ENCODE measurements around the gene CDX4.

CDX4 gene

GRCh38 chrX:73446831-73447230, at the start of gene CDX4:
TSS of gene CDX4 (plus strand) at chrX:73447053. CDS start at chrX:73447254, 201 bp downstream.
- H3K36me3 ChIP-seq (ENCODE audit: insufficient read depth, low read length), result no peaks in the 10 kb centered on the region
- H3K9ac ChIP-seq (ENCODE audit: low read depth, low read length, poor library complexity, severe bottlenecking), result no peak within 1 kb of the TSS
- no peaks in the 10 kb centered on the region for H3K4me1 ChIP-seq (ENCODE audit: insufficient read depth, low read length, poor library complexity, severe bottlenecking)
- no peak within 1 kb of the TSS for H3K4me2 ChIP-seq (ENCODE audit: low read depth, low read length, poor library complexity, severe bottlenecking)
- no peak within 1 kb of the TSS for H2AFZ ChIP-seq (ENCODE audit: low read length)
- H4K20me1 ChIP-seq (ENCODE audit: insufficient read depth, low read length, poor library complexity, severe bottlenecking), result no peaks in the 10 kb centered on the region
- TF ChIP-seq CTCF (conservative IDR thresholded peaks at IDR 0.05; ENCODE audit: low read length) (no peak), EZH2phosphoT487 (IDR thresholded peaks at IDR 0.05; ENCODE audit: borderline replicate concordance) (no peak)
- no peaks in the 10 kb centered on the region for H3K9me2 ChIP-seq (replicated peaks; ENCODE audit: low read depth, low read length)
- no peaks in the 10 kb centered on the region for H3K79me2 ChIP-seq (ENCODE audit: insufficient read depth, low read length)
- H3F3A ChIP-seq (ENCODE audit: low read depth), result no peaks in the 10 kb centered on the region
- no peaks in the 10 kb centered on the region for H3K9me3 ChIP-seq (ENCODE audit: insufficient read depth, low read depth, low read length)
- H3K27me3 ChIP-seq (ENCODE audit: insufficient read depth, low read length, poor library complexity, severe bottlenecking), result no peaks in the 10 kb centered on the region
- H3K4me3 ChIP-seq (ENCODE audit: low read length, poor library complexity, severe bottlenecking), result no peak within 1 kb of the TSS

- no peaks in the 10 kb centered on the region for H3K27me3 ChIP-seq (ENCODE audit: insufficient read depth, low read length, poor library complexity, severe bottlenecking)
- H3K9me3 ChIP-seq (ENCODE audit: insufficient read depth, low read depth, low read length), result no peaks in the 10 kb centered on the region
- no peaks in the 10 kb centered on the region for H3K4me1 ChIP-seq (ENCODE audit: insufficient read depth, low read length, poor library complexity, severe bottlenecking)
- H3K36me3 ChIP-seq (ENCODE audit: insufficient read depth, low read length), result no peaks in the 10 kb centered on the region
- H3K4me3 ChIP-seq (ENCODE audit: low read length, poor library complexity, severe bottlenecking), result no peak overlapping the region
- H3K4me2 ChIP-seq (ENCODE audit: low read depth, low read length, poor library complexity, severe bottlenecking), result no peak overlapping the region
- H3K9me2 ChIP-seq (replicated peaks; ENCODE audit: low read depth, low read length), result no peaks in the 10 kb centered on the region
- no peak overlapping the region for H2AFZ ChIP-seq (ENCODE audit: low read length)
- no peaks in the 10 kb centered on the region for H3F3A ChIP-seq (ENCODE audit: low read depth)
- no peak overlapping the region for H3K9ac ChIP-seq (ENCODE audit: low read depth, low read length, poor library complexity, severe bottlenecking)
- no peak for TF ChIP-seq EZH2phosphoT487 (IDR thresholded peaks at IDR 0.05; ENCODE audit: borderline replicate concordance)
- H4K20me1 ChIP-seq (ENCODE audit: insufficient read depth, low read length, poor library complexity, severe bottlenecking), result no peaks in the 10 kb centered on the region
- H3K79me2 ChIP-seq (ENCODE audit: insufficient read depth, low read length), result no peaks in the 10 kb centered on the region
Measured at GRCh38 chrX:73398185-73398914, 48.5 kb upstream of the CDX4 start.

- H3F3A ChIP-seq (ENCODE audit: low read depth), result no peaks in the 10 kb centered on the region
- no peaks in the 10 kb centered on the region for H3K36me3 ChIP-seq (ENCODE audit: insufficient read depth, low read length)
- no peak overlapping the region for H3K4me3 ChIP-seq (ENCODE audit: low read length, poor library complexity, severe bottlenecking)
- no peaks in the 10 kb centered on the region for H3K4me1 ChIP-seq (ENCODE audit: insufficient read depth, low read length, poor library complexity, severe bottlenecking)
- no peak for TF ChIP-seq EZH2phosphoT487 (IDR thresholded peaks at IDR 0.05; ENCODE audit: borderline replicate concordance)
- TF ChIP-seq CTCF (conservative IDR thresholded peaks at IDR 0.05; ENCODE audit: low read length), result no peak
- H3K27me3 ChIP-seq (ENCODE audit: insufficient read depth, low read length, poor library complexity, severe bottlenecking), result no peaks in the 10 kb centered on the region
- no peaks in the 10 kb centered on the region for H3K9me3 ChIP-seq (ENCODE audit: insufficient read depth, low read depth, low read length)
- H2AFZ ChIP-seq (ENCODE audit: low read length), result no peak overlapping the region
- H3K9me2 ChIP-seq (replicated peaks; ENCODE audit: low read depth, low read length), result no peaks in the 10 kb centered on the region
- H3K79me2 ChIP-seq (ENCODE audit: insufficient read depth, low read length), result no peaks in the 10 kb centered on the region
- no peak overlapping the region for H3K9ac ChIP-seq (ENCODE audit: low read depth, low read length, poor library complexity, severe bottlenecking)
- no peaks in the 10 kb centered on the region for H4K20me1 ChIP-seq (ENCODE audit: insufficient read depth, low read length, poor library complexity, severe bottlenecking)
- no peak overlapping the region for H3K4me2 ChIP-seq (ENCODE audit: low read depth, low read length, poor library complexity, severe bottlenecking)
Measured at GRCh38 chrX:73400136-73400748, 46.6 kb upstream of the CDX4 start.

Data from Loucy (cell line).